Placental epithelial cell (primary cell): ENCODE results near the gene GNGT2. TPM values are rescaled to one million over a fixed set of nuclear protein-coding genes. Genes with fewer than 3 reads are reported as not detected.

Source experiments
- total RNA-seq: library from RNA; depleted of rRNA; stranded (reverse); fragments of >200 nt; gene quantifications from 2 replicates; pipeline ENCODE4 v1.2.3, GENCODE V29; 2012

Gene GNGT2
- not detected in 2 replicates for total RNA-seq

GRCh38 chr17:49210158-49211029, at the start of gene GNGT2, which contains the start of gene ABI3:
TSS of gene GNGT2 (minus strand) at chr17:49210574. CDS start at chr17:49207422, 3,152 bp downstream.
TSS of gene ABI3 (plus strand) at chr17:49210707. CDS start at chr17:49210725, 18 bp downstream.

GRCh38 chr17:49230636-49231562, 20.5 kb upstream of the GNGT2 start, which contains the start of gene PHOSPHO1:
TSS of gene PHOSPHO1 (minus strand) at chr17:49230787. CDS start at chr17:49226691, 4,096 bp downstream.

Other genes starting within 250 kb of the GNGT2 start
- not detected in 2 replicates for gene GIP, start 242.0 kb downstream of the GNGT2 start, total RNA-seq
- 20.4 and 24.3 TPM in 2 replicates for gene IGF2BP1, start 213.2 kb downstream of the GNGT2 start, total RNA-seq
- not detected in 2 replicates for gene B4GALNT2, start 77.8 kb downstream of the GNGT2 start, total RNA-seq
- gene ABI3, start 133 bp upstream of the GNGT2 start, total RNA-seq, result not detected in 2 replicates
- not detected in 2 replicates for gene PHOSPHO1, start 20.2 kb upstream of the GNGT2 start, total RNA-seq
- gene ZNF652, start 151.7 kb upstream of the GNGT2 start, total RNA-seq, result 37.7 and 40.0 TPM in 2 replicates
- 48.3 and 153 TPM in 2 replicates for gene PHB1, start 204.3 kb upstream of the GNGT2 start, total RNA-seq